A549 treated with Hydrocortisone at 1 μM for 4 hours (cell line): ENCODE results near the gene VMP1. TPM values are rescaled to one million over a fixed set of nuclear protein-coding genes. Genes with fewer than 3 reads are reported as not detected.

Experiments
- total RNA-seq: library from RNA; stranded (reverse); fragments of 200-300 nt; extraction: Qiagen RNA extraction; gene quantifications from 5 replicates; pipeline ENCODE4 v1.2.3, GENCODE V29; 2022

The VMP1 gene
- 134 to 222 TPM (median 155 TPM) in 5 replicates for total RNA-seq

GRCh38 chr17:59707149-59707970, at the start of gene VMP1, which contains the start of gene PTRH2:
VMP1 (plus strand) TSS chr17:59707654; CDS start chr17:59731447, 23,793 bp downstream.
PTRH2 (minus strand) TSS chr17:59707430; CDS start chr17:59697978, 9,452 bp downstream.

Other genes starting within 250 kb of the VMP1 start
- gene DHX40, start 142.0 kb upstream of the VMP1 start, total RNA-seq, result 30.2 to 51.7 TPM (median 38.5 TPM) in 5 replicates
- 173 to 248 TPM (median 185 TPM) in 5 replicates for gene CLTC, start 87.8 kb upstream of the VMP1 start, total RNA-seq
- 98.9 to 114 TPM (median 104 TPM) in 5 replicates for gene PTRH2, start 224 bp upstream of the VMP1 start, total RNA-seq
- 10.1 to 14.4 TPM (median 11.0 TPM) in 5 replicates for gene TUBD1, start 185.3 kb downstream of the VMP1 start, total RNA-seq
- 35.9 to 67.2 TPM (median 45.5 TPM) in 5 replicates for gene RPS6KB1, start 185.5 kb downstream of the VMP1 start, total RNA-seq